ENCODE data around the gene GATA5.

GATA5 gene

GRCh38 chr20:62475772-62476055, at the start of gene GATA5:
GATA5 (minus strand) TSS chr20:62475995; CDS start chr20:62475521, 474 bp downstream.
- Histone ChIP-seq H3K27ac (no peak within 1 kb of the TSS), H3K79me2 (no peaks in the 10 kb centered on the region), H3K4me2 (ENCODE audit: low read length) (peak within 1 kb of the TSS; percentile 84), H3K9ac (no peak within 1 kb of the TSS), H3K36me3 (ENCODE audit: control insufficient read depth, insufficient read depth, low read length) (no peaks in the 10 kb centered on the region), H3K4me1 (no peaks in the 10 kb centered on the region), H3K27me3 (ENCODE audit: control insufficient read depth, insufficient read depth, low read length) (peaks cover 3% of the 10 kb centered on the region), H3K9me3 (ENCODE audit: control insufficient read depth, low read length) (no peaks in the 10 kb centered on the region), H2AFZ (peak within 1 kb of the TSS; percentile 58), H3K4me3 (ENCODE audit: low read depth, low read length) (peak within 1 kb of the TSS; percentile 55)
- no peak for TF ChIP-seq CTCF (IDR thresholded peaks at IDR 0.05)

DNA sequence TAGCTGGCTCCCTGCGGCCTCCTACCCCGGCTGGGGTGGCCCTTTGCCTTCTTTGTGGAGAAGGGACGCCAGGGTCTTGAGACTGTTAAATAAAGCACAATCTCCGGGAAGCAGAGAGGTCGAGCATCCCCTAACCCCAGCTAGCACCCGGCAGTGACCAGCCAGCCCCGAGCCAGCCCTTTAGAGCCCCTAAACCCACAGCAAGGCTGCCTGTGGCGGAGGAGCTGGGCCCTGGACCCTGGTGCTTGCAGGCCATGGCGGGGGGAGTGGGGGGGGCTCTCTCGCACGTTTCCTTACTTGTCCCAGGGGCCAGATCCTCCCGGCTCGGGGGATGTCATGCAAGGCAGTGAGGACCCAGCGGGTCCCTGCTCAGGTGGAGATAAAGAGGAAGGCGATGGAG, 49.2 kb upstream of the GATA5 start:
- no peak for TF ChIP-seq CTCF (IDR thresholded peaks at IDR 0.05)
- H2AFZ ChIP-seq: no peak overlapping the region
- H3K79me2 ChIP-seq: no peaks in the 10 kb centered on the region
- H3K27me3 ChIP-seq (ENCODE audit: control insufficient read depth, insufficient read depth, low read length): no peaks in the 10 kb centered on the region
- no peak overlapping the region for H3K4me3 ChIP-seq (ENCODE audit: low read depth, low read length)
- no peaks in the 10 kb centered on the region for H3K9me3 ChIP-seq (ENCODE audit: control insufficient read depth, low read length)
- no peak overlapping the region for H3K4me2 ChIP-seq (ENCODE audit: low read length)
- no peak overlapping the region for H3K27ac ChIP-seq
- no peaks in the 10 kb centered on the region for H3K4me1 ChIP-seq
- no peaks in the 10 kb centered on the region for H3K36me3 ChIP-seq (ENCODE audit: control insufficient read depth, insufficient read depth, low read length)
- no peak overlapping the region for H3K9ac ChIP-seq

DNA sequence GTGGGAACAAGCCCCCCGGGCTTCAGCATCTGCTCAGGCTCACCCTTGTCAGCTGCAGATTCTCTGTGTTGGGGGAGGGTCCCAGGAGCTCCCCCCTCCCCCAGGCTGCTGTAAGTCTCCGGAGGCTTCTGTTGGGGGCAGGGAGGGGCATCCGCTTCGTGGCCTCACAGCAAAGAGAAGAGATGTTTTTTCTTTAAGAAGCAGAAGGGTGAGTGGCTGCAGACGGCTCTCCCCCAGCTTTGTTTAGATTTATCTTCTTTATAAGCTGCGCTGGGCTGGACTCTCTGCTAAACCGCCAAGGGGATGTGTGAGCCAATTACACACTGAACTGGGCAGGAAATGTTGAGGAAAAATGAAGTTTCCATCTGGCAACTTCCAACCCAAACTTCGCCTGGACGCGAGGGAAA, 48.7 kb upstream of the GATA5 start:
- Histone ChIP-seq H3K4me1 (no peaks in the 10 kb centered on the region), H3K4me3 (ENCODE audit: low read depth, low read length) (no peak overlapping the region), H2AFZ (no peak overlapping the region), H3K4me2 (ENCODE audit: low read length) (no peak overlapping the region), H3K79me2 (no peaks in the 10 kb centered on the region), H3K27ac (no peak overlapping the region), H3K36me3 (ENCODE audit: control insufficient read depth, insufficient read depth, low read length) (no peaks in the 10 kb centered on the region), H3K27me3 (ENCODE audit: control insufficient read depth, insufficient read depth, low read length) (no peaks in the 10 kb centered on the region), H3K9ac (no peak overlapping the region), H3K9me3 (ENCODE audit: control insufficient read depth, low read length) (no peaks in the 10 kb centered on the region)
- no peak for TF ChIP-seq CTCF (IDR thresholded peaks at IDR 0.05)

DNA sequence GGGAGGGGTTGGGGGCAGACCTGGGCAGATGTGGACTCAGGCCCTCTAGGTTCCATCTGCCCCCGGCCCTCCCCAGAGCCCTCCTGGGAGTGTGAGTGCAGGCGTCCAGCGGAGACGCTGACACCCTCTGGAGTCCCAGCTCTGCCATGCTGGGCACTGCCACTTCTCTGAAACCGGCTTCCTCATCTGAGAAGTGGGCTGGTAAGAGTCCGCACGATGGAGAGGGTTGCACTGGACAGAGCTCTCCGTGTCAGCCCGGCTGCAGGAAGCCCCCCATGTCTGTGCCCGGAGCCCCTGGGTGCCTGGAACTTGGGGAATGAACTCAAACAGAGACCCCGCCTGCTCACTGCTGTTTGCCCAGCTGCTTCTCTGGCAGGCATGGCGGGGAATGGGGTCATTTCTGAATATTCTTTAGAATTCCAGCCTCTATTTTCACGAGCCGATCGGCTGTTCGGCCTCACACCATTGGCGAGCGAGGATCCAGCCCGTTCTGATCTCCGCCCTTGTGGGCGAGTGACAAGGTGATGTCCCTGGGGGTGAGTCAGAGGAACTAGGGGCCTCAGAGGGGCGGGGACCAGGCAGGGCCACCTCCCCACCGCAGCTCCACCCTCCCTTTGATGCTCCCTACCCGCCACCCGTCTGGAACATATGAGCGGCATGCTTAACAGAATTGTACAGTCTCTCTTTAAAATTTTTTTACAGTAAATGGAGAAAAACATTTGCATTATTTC, 47.8 kb upstream of the GATA5 start:
- Histone ChIP-seq H3K4me2 (ENCODE audit: low read length) (no peak overlapping the region), H3K27me3 (ENCODE audit: control insufficient read depth, insufficient read depth, low read length) (no peaks in the 10 kb centered on the region), H3K27ac (no peak overlapping the region), H3K4me3 (ENCODE audit: low read depth, low read length) (no peak overlapping the region), H2AFZ (no peak overlapping the region), H3K4me1 (no peaks in the 10 kb centered on the region), H3K79me2 (no peaks in the 10 kb centered on the region), H3K9ac (no peak overlapping the region), H3K36me3 (ENCODE audit: control insufficient read depth, insufficient read depth, low read length) (no peaks in the 10 kb centered on the region), H3K9me3 (ENCODE audit: control insufficient read depth, low read length) (no peaks in the 10 kb centered on the region)
- TF ChIP-seq CTCF (IDR thresholded peaks at IDR 0.05): no peak

DNA sequence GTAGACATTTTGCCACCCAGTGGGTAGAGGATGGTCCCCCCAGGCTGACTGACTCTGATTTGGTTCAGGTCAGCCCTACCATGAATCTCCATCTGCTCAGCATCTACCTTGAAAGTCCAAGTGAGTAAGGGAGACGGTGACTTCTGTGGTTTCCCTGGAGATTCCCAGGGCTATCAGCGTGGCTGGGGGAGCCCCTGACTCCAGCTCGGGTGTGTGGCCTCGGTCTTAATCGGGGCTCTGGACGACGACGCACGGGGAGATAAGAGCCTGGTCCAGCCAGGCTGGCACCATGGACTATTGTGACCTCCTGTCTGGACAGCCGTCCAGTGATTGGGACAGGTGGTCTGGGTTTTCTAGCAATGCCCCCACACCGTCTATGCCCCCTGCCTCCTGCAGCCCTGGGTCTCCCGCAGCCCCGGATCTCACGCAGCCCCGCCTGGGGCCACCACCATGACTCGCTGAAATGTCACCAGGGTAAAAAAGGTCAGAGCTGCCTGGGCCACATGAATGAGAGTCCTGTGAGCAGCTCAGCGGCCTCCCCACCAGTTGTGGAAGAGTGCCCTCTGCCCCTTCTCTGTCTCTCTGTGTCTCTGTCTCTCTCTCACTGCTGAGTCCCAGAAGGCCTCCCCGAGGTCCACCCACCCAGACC, 47.1 kb upstream of the GATA5 start:
- H3K4me2 ChIP-seq (ENCODE audit: low read length): no peak overlapping the region
- no peaks in the 10 kb centered on the region for H3K36me3 ChIP-seq (ENCODE audit: control insufficient read depth, insufficient read depth, low read length)
- H3K4me1 ChIP-seq: no peaks in the 10 kb centered on the region
- no peak for TF ChIP-seq CTCF (IDR thresholded peaks at IDR 0.05)
- no peaks in the 10 kb centered on the region for H3K9me3 ChIP-seq (ENCODE audit: control insufficient read depth, low read length)
- no peaks in the 10 kb centered on the region for H3K79me2 ChIP-seq
- H3K27me3 ChIP-seq (ENCODE audit: control insufficient read depth, insufficient read depth, low read length): no peaks in the 10 kb centered on the region
- no peak overlapping the region for H2AFZ ChIP-seq
- H3K27ac ChIP-seq: no peak overlapping the region
- no peak overlapping the region for H3K4me3 ChIP-seq (ENCODE audit: low read depth, low read length)
- H3K9ac ChIP-seq: no peak overlapping the region
